Gastroesophageal sphincter (tissue), 3 donors: ENCODE data around the gene GALNT17.

Experiments used
- CTCF ChIP-seq, 4 experiments: fragments of 200-600 bp in 2 of 4; fragments of 450-650 bp in 2 of 4; sonication (generic) in 1 of 4; IDR thresholded peaks; one replicate each; pipeline ENCODE4 v1.5.1; 2017 to 2019; ENCODE audit warnings: antibody characterized with exemption in 4 of 4, mild to moderate bottlenecking in 2 of 4, moderate library complexity in 2 of 4
- POLR2A ChIP-seq, 2 donors: fragments of 450-650 bp; IDR thresholded peaks; one replicate each; pipeline ENCODE4 v1.6.1; 2017; ENCODE audit warnings: antibody characterized with exemption in 2 of 2, mild to moderate bottlenecking in 2 of 2, moderate library complexity in 1 of 2

DNA sequence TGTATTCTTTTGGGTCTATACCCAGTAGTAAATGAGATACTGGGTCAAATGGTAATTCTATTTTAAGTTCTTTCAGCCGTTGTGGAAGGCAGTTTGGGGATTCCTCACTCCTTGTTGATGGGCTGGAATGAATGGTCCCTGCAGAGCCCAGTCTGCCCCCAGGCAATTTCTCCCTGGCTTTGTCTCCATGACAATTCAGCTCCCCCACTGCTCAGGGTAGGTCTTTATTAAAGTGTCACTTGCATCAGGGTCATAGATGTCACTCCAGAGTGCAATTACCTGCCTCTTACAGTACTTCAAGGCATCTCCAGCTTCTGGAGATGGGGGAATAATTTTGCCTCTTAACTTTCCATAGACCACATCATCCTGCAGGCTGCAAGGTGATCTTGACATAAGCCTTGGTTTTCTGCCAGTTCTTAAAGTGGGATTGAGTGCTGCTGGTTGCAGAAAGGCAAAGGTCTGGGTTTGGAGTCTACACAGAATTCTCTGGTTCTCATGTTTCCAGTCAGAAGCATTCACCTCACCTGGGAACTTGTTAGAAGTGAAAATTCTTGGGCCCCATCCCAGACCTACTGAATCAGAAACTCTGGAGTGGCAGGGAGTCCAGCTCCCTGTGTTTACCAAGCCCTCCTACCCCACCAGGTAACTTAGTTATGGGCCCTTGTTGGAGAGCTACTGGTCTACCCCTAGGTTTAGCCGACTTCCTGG, 442.4 kb downstream of the GALNT17 start:
- no peak for TF ChIP-seq CTCF (IDR thresholded peaks at IDR 0.05)
- no peak for TF ChIP-seq POLR2A (IDR thresholded peaks at IDR 0.05)
